Measurements from ENCODE around the gene ELP4.

DNA sequence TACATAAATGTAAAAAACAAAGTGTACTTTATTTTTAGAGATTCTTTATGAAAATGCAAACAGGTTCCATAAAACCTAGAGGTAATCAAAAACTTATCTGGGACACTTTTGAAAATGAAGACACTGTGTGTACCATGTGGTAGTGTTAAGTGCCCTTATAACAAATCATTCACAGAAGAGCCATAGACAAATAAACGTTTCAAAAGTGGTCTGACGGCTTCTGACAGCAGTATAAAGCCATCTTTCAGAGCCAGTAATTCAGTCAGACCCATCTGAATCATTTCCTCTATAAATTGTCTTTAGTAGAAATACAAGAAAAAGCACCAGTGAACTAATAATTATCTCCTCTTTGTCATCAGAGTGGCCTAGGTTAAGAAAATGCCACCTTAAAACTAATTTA is 201.6 kb downstream of the ELP4 start:
- TF ChIP-seq, protein P1, sequence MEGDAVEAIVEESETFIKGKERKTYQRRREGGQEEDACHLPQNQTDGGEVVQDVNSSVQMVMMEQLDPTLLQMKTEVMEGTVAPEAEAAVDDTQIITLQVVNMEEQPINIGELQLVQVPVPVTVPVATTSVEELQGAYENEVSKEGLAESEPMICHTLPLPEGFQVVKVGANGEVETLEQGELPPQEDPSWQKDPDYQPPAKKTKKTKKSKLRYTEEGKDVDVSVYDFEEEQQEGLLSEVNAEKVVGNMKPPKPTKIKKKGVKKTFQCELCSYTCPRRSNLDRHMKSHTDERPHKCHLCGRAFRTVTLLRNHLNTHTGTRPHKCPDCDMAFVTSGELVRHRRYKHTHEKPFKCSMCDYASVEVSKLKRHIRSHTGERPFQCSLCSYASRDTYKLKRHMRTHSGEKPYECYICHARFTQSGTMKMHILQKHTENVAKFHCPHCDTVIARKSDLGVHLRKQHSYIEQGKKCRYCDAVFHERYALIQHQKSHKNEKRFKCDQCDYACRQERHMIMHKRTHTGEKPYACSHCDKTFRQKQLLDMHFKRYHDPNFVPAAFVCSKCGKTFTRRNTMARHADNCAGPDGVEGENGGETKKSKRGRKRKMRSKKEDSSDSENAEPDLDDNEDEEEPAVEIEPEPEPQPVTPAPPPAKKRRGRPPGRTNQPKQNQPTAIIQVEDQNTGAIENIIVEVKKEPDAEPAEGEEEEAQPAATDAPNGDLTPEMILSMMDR (IDR thresholded peaks at IDR 0.05) = no peak
- TF ChIP-seq POLR2AphosphoS5 (IDR thresholded peaks at IDR 0.05) (no peak), POLR2A (IDR thresholded peaks at IDR 0.05) (no peak)

Data from breast epithelium (tissue), 3 donors.